A673 (cell line): ENCODE measurements around the gene CCDC66. TPM values are rescaled to one million over a fixed set of nuclear protein-coding genes. Genes with fewer than 3 reads are reported as not detected.

ENCODE experiments used
- BruUV-seq: library from RNA; stranded (reverse); fragments of 400-500 nt; replicated peaks from 2 replicates; lab custom pipeline; 2021; lab: Mats Ljungman, UMichigan
- CTCF ChIA-PET: fragments of 300-600 bp; sonication (Branson Sonifier 250); formaldehyde crosslinking; loops from one replicate; lab custom pipeline; 2022; ENCODE audit warnings: antibody characterized with exemption; lab: Charles Lee
- POLR2A ChIA-PET: fragments of 300-600 bp; sonication (Branson Sonifier 250); formaldehyde crosslinking; loops from one replicate; lab custom pipeline; 2022; ENCODE audit warnings: antibody characterized with exemption; ENCODE audit not compliant: low non-redundant PET; lab: Charles Lee
- DNase-seq: peaks from one replicate; pipeline ENCODE4 v3.0.0-alpha.2; 2015; ENCODE audit warnings: low spot score
- H3K27ac ChIP-seq: fragments of 200-600 bp; sonication (generic); 2 replicates; pipeline ENCODE4 v1.5.1; 2016; ENCODE audit warnings: mixed run types, low read depth, mild to moderate bottlenecking, mixed read lengths, antibody characterized with exemption, low read length; ENCODE audit not compliant: poor library complexity, severe bottlenecking
- H3K27me3 ChIP-seq: fragments of 200-600 bp; sonication (generic); replicated peaks from 2 replicates; pipeline ENCODE4 v1.6.1; 2017; ENCODE audit warnings: mixed run types, low read depth, mild to moderate bottlenecking, mixed read lengths, antibody characterized with exemption, low read length; ENCODE audit not compliant: insufficient read depth, poor library complexity
- H3K36me3 ChIP-seq: fragments of 200-600 bp; sonication (generic); 2 replicates; pipeline ENCODE4 v1.6.1; 2016; ENCODE audit warnings: mixed run types, mild to moderate bottlenecking, mixed read lengths, antibody characterized with exemption, low read length; ENCODE audit not compliant: insufficient read depth, poor library complexity, severe bottlenecking
- H3K4me1 ChIP-seq: fragments of 200-600 bp; sonication (generic); 2 replicates; pipeline ENCODE4 v1.6.1; 2017; ENCODE audit warnings: mixed run types, mild to moderate bottlenecking, mixed read lengths, antibody characterized with exemption, low read length; ENCODE audit not compliant: insufficient read depth, poor library complexity, severe bottlenecking
- H3K4me3 ChIP-seq: fragments of 200-600 bp; sonication (generic); 2 replicates; pipeline ENCODE4 v1.5.1; 2016; ENCODE audit warnings: low read depth, mixed run types, mild to moderate bottlenecking, mixed read lengths, low read length; ENCODE audit not compliant: poor library complexity, severe bottlenecking
- H3K9me3 ChIP-seq: fragments of 200-600 bp; sonication (generic); 2 replicates; pipeline ENCODE4 v1.6.1; 2016; ENCODE audit warnings: mixed run types, low read depth, mild to moderate bottlenecking, mixed read lengths, antibody characterized with exemption, low read length; ENCODE audit not compliant: poor library complexity, severe bottlenecking
- EZH2 ChIP-seq: fragments of 200-600 bp; sonication (generic); IDR thresholded peaks from 2 replicates; pipeline ENCODE4 v1.6.1; 2017; ENCODE audit warnings: borderline replicate concordance, low read depth, mild to moderate bottlenecking, mixed read lengths, antibody characterized with exemption, low read length; ENCODE audit not compliant: poor library complexity, severe bottlenecking
- intact Hi-C: fragments of 100-400 bp; cut with micrococcal nuclease; formaldehyde crosslinking; loops from one replicate; pipeline ENCODE4 v1.10.0; 2022; ENCODE audit not compliant: unreplicated experiment
- total RNA-seq: library from RNA; stranded (reverse); gene quantifications from 2 replicates; pipeline ENCODE4 v1.2.3, GENCODE V29; 2021
- TF ChIP-seq, protein P1 (sequence below): fragments of 300-800, 200-600 bp; sonication (generic); conservative IDR thresholded peaks from 2 replicates; pipeline ENCODE4 v1.5.1; 2017; ENCODE audit warnings: low read depth, mild to moderate bottlenecking, antibody characterized with exemption, low read length, moderate library complexity, mixed read lengths

The CCDC66 gene
- total RNA-seq, 1 experiment from 2014 or later, result 15.6 TPM

- intact Hi-C loops, result no loop called here
- no peaks in the 10 kb centered on the region for H3K9me3 ChIP-seq
- ChIA-PET POLR2A (no interaction called here), CTCF (no interaction called here)
- no peak for TF ChIP-seq EZH2
- TF ChIP-seq, protein P1, sequence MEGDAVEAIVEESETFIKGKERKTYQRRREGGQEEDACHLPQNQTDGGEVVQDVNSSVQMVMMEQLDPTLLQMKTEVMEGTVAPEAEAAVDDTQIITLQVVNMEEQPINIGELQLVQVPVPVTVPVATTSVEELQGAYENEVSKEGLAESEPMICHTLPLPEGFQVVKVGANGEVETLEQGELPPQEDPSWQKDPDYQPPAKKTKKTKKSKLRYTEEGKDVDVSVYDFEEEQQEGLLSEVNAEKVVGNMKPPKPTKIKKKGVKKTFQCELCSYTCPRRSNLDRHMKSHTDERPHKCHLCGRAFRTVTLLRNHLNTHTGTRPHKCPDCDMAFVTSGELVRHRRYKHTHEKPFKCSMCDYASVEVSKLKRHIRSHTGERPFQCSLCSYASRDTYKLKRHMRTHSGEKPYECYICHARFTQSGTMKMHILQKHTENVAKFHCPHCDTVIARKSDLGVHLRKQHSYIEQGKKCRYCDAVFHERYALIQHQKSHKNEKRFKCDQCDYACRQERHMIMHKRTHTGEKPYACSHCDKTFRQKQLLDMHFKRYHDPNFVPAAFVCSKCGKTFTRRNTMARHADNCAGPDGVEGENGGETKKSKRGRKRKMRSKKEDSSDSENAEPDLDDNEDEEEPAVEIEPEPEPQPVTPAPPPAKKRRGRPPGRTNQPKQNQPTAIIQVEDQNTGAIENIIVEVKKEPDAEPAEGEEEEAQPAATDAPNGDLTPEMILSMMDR, result no peak
- H3K27ac ChIP-seq, result no peak overlapping the region
- H3K4me1 ChIP-seq, result no peaks in the 10 kb centered on the region
- no peaks in the 10 kb centered on the region for H3K36me3 ChIP-seq
- no peak overlapping the region for H3K4me3 ChIP-seq
- no peaks in the 10 kb centered on the region for H3K27me3 ChIP-seq
- BruUV-seq, result no TSS peak
- DNase-seq, result no peak
These were observed 54.4 kb downstream of the CCDC66 start for GRCh38 chr3:56611364-56611763.

GRCh38 chr3:56612146-56612545 lies 55.2 kb downstream of the CCDC66 start:
- intact Hi-C loops, result no loop called here
- DNase-seq, result no peak
- H3K27me3 ChIP-seq, result no peaks in the 10 kb centered on the region
- no peak for TF ChIP-seq EZH2
- TF ChIP-seq, protein P1, result no peak
- H3K4me3 ChIP-seq, result no peak overlapping the region
- H3K36me3 ChIP-seq, result no peaks in the 10 kb centered on the region
- CTCF ChIA-PET, result no interaction called here
- no peak overlapping the region for H3K27ac ChIP-seq
- no peaks in the 10 kb centered on the region for H3K9me3 ChIP-seq
- BruUV-seq, result no TSS peak
- POLR2A ChIA-PET, result no interaction called here
- no peaks in the 10 kb centered on the region for H3K4me1 ChIP-seq

DNA sequence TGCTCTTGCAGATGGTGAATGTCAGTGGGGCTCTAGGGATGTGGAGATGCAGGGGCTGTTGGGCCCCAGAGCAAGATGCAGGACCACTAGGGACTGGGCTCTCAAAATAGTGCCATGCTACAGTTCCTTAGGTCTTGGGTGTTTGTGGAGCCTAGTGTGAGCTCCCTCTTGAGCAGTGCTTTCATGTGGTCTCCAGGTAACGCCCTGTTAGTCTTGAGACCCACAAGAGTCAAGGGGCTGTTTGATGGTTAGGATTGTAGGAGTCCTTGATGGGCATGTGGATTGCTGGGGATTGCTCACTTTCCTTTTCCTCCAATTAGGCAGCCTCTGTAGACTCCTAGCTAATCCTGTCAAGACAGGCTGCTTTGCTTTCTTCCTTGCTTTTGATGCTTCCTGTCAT lies 56.0 kb downstream of the CCDC66 start:
- Histone ChIP-seq H3K27ac (no peak overlapping the region), H3K9me3 (no peaks in the 10 kb centered on the region), H3K27me3 (no peaks in the 10 kb centered on the region), H3K4me3 (no peak overlapping the region), H3K36me3 (no peaks in the 10 kb centered on the region), H3K4me1 (no peaks in the 10 kb centered on the region)
- TF ChIP-seq, protein P1, result no peak
- no peak for TF ChIP-seq EZH2
- CTCF ChIA-PET, result no interaction called here
- BruUV-seq, result no TSS peak
- DNase-seq, result no peak
- POLR2A ChIA-PET, result no interaction called here
- intact Hi-C loops, result no loop called here
